AML-193 (cell line): ENCODE measurements around the gene TNS3.

Experiments used
- DNase-seq, 2 experiments: peaks; one replicate each; lab custom pipeline; 2025; lab: John Stamatoyannopoulos, UW

TNS3 gene

GRCh38 chr7:47385536-47386125, 196.3 kb downstream of the TNS3 start:
- DNase-seq, result no peak

GRCh38 chr7:47384755-47385535, 197.0 kb downstream of the TNS3 start:
- DNase-seq, result no peak

GRCh38 chr7:47383696-47384445, 198.0 kb downstream of the TNS3 start:
- DNase-seq, result no peak

DNA sequence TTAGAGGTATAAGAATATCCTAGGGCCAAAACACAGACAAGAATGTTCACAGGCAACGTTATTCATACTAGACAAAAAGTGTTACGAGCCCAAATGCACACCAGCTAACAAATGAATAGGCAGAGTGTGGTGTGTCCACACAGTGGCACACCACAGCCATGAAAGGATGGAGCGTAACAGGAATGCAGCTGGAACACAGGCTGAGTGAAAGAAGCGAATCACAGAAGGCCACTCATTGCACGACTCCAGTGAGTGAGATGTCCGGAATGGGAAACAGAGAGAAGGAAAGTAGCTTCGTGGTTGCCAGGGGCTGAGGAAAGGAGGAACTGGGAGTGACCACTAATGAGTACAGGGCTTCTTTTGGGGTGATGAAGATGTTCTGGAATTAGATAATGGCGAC, 198.8 kb downstream of the TNS3 start:
- no peak for DNase-seq

DNA sequence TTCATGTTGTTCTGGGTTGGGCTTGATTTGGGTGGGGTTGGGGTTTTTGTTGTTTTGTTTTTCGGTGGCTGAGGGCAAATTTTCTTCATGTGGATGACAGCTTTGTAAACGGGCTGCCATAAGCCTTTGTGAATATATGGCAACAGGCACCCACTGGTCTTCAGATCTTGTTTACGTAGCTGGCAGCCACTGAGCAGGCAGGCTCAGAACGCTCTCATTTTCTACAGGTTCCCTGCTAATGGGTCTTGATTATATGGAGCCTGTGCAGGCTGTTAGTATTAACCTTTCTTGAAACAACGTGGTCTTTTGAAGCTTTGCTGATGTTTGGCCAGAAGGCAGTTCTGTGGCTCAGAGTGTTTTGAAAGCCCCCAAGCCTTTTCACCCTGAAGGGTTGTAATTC, 199.7 kb downstream of the TNS3 start:
- no peak for DNase-seq

GRCh38 chr7:47381134-47381495, 200.8 kb downstream of the TNS3 start:
- DNase-seq, result no peak

- no peak for DNase-seq
Observed at GRCh38 chr7:47380325-47381133, 201.4 kb downstream of the TNS3 start.

DNA sequence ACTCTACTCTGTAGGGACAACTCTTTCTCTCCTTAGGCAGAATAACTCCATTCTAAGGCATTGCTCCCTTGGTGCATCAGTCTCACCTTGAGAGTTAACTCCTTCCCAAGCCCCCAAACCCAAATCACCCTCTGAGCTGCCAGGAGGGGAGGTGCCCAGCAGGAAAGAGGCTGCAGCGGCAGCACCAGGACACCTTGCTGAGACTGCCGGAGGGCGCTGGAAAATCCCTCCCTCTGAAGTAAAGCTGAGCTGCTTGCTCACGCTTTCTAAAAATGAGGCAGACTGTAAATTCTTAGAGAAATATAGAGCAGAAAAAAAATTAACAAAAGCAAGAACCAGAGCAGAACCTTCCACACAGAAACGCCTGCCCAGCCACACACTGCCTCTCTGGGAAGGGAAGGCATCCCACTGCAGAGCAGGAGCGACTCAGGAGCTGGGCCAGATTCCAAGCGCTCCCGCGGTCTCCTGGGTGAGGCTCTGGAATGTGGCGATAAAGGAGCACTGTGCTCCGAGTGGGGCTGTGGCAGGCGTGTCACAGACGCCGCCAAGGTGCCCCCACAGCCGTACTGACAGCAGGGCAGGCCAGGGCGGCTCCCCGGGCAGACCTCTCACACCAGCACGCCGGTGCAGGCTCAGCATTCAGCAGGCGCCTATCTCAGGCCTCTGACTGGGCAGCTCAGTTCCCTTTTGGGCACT, 202.1 kb downstream of the TNS3 start:
- no peak for DNase-seq

GRCh38 chr7:47378728-47379395, 203.0 kb downstream of the TNS3 start:
- DNase-seq, result no peak

GRCh38 chr7:47377741-47378140, 204.2 kb downstream of the TNS3 start:
- DNase-seq, result no peak

GRCh38 chr7:47376991-47377616, 204.8 kb downstream of the TNS3 start:
- no peak for DNase-seq

DNA sequence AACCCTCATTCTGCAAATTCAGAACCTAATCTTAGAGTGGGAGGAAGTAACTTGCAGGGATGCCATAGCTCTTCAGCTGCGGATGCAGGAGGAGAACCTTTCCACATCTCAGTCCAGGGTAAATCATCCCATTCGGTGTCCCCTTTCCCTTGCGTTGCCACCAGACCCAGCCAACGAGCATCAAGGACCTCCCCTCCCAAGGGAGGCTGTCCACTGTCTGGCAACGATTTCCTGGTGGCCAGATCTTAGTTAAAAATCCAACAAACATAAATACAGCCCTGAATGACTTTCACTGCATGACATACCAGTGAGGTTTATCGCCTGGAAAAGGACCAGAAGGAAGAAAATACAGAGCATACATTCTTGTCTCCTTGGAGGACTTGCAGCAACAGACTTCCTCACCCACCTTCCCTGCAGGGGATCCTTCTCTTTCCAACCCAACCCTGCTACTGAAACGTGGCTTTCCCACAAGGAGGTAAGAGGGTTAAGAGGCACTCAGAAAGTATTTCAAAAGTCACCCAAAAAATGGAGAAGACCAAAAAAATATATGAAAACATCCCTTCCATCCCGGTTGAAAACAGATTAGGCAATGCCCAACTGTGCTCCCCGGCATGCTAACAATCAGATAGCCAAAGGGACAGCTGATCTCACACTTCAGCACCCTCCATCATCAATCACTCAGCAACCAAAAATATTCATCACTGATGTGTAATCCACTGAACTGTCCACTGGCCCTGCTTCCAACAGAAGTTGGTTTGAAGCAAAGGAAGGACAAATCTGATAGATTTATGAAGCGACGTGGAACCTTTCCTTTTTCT, 206.6 kb downstream of the TNS3 start:
- DNase-seq, result no peak

DNA sequence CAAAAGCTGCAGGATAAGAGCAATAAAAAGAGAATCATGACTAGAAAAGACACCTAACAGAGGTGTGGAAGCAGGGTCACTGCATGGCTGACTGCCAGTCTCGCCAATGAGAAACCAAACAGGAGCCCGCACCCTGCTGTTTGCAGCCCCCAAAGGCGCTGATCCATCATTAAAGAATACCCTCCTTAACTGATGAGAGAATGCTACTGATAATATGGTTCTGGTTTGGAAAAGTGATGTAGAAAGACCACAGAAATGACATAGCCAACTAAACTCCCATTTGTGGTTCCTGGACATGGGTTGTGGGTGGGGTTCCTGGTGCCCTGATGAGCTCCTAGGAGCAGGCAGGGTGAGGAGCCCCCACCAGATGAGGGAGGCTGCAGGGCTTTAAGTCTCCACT, 207.4 kb downstream of the TNS3 start:
- DNase-seq, result no peak

GRCh38 chr7:47373871-47374451, 207.9 kb downstream of the TNS3 start:
- DNase-seq, result no peak

- DNase-seq, result no peak
Observed at GRCh38 chr7:47371733-47372368, 210.1 kb downstream of the TNS3 start.

GRCh38 chr7:47371317-47371716, 210.6 kb downstream of the TNS3 start:
- DNase-seq, result no peak

DNA sequence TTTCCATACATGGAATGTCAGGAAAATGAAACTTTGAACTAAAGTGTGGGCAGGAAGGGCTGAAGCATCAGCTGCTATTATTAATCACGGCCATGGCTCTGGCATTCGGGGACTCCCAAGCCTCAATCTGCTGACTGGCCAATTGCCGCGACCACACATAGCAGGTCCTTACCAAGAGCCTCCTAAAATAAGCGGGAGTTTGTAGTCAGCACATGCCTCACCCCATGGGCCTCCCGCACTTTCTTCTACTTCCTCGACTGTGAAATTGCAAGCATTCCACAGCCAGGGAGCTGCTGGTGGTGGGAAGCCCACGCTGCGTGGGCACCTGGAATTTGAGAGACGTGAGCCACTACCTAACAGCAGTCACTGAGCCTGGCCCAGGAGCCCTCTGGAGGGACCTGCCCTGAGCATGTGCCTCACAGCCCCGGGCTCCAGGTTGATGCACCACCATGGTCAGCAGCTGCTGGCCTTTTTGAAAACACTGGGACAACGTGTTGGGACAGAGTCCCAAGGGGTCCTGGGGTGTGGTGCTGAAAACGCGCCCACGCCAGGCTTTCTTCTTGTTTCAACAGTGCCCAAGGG, 211.4 kb downstream of the TNS3 start:
- no peak for DNase-seq

- DNase-seq, result no peak
Observed at GRCh38 chr7:47369736-47370135, 212.2 kb downstream of the TNS3 start.
